SK-N-MC (cell line): ENCODE data around the gene COL5A3.

Experiments
- DNase-seq: peaks from one replicate; pipeline ENCODE4 v3.0.0-alpha.2; 2011; ENCODE audit warnings: low read depth, low spot score
- H3K27ac ChIP-seq: fragments of 200-600 bp; sonication (generic); 2 replicates; pipeline ENCODE4 v1.5.1; 2016; ENCODE audit warnings: mixed run types
- H3K36me3 ChIP-seq: fragments of 200-600 bp; sonication (generic); 2 replicates; pipeline ENCODE4 v1.6.1; 2017; ENCODE audit warnings: antibody characterized with exemption, low read length, mixed read lengths; ENCODE audit not compliant: insufficient read depth
- H3K4me3 ChIP-seq: fragments of 200-600 bp; sonication (generic); 2 replicates; pipeline ENCODE4 v1.5.1; 2016
- H3K9ac ChIP-seq: fragments of 200-600 bp; sonication (generic); 2 replicates; pipeline ENCODE4 v1.8.0; 2017; ENCODE audit warnings: mixed run types, mixed read lengths; ENCODE audit not compliant: insufficient read length
- H3K9me3 ChIP-seq: fragments of 200-600 bp; sonication (generic); 2 replicates; pipeline ENCODE4 v1.6.1; 2017; ENCODE audit warnings: low read depth, mild to moderate bottlenecking, antibody characterized with exemption, low read length, moderate library complexity, mixed read lengths
- EZH2 ChIP-seq: fragments of 200-600 bp; sonication (generic); IDR thresholded peaks from one replicate; pipeline ENCODE4 v1.6.1; 2017; ENCODE audit warnings: antibody characterized with exemption
- FOXP2 ChIP-seq: optimal IDR thresholded peaks from 2 replicates; pipeline ENCODE3; 2011; ENCODE audit warnings: mild to moderate bottlenecking, moderate library complexity; ENCODE audit not compliant: insufficient read depth; ENCODE audit errors: extremely low read length, control extremely low read depth
- POLR2AphosphoS5 ChIP-seq: IDR thresholded peaks from 2 replicates; pipeline ENCODE4 v1.6.1; 2012; ENCODE audit warnings: mild to moderate bottlenecking, low read depth, low read length, borderline replicate concordance

COL5A3 gene

GRCh38 chr19:10018786-10019185, 8.5 kb upstream of the COL5A3 start:
- H3K9ac ChIP-seq: no peak overlapping the region
- H3K9me3 ChIP-seq: no peaks in the 10 kb centered on the region
- no peaks in the 10 kb centered on the region for H3K36me3 ChIP-seq
- H3K27ac ChIP-seq: no peak overlapping the region
- no peak for TF ChIP-seq FOXP2
- TF ChIP-seq EZH2: no peak
- no peak for TF ChIP-seq POLR2AphosphoS5
- no peak for DNase-seq
- H3K4me3 ChIP-seq: no peak overlapping the region

DNA sequence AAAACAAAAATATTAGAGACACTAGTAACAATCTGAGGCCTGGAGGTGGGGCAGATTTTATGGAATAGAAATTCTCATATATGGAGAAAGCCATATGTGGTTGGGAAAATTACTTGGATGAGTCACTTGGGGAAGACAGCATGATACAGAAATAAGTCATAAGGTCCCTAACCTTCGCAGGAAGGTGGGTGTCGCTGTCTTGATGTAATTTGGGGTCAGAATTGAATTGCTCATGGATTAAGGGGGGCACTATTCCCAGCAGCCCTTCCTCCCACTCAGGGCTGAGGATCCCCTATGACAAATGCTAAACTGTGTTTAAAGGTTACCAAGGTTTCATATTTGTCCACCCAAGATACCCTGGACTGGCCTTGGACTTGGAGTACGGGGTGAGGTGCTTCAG, 8.0 kb upstream of the COL5A3 start:
- H3K9me3 ChIP-seq: no peaks in the 10 kb centered on the region
- no peak overlapping the region for H3K9ac ChIP-seq
- H3K36me3 ChIP-seq: no peaks in the 10 kb centered on the region
- DNase-seq: no peak
- TF ChIP-seq FOXP2 (no peak), EZH2 (no peak), POLR2AphosphoS5 (no peak)
- no peak overlapping the region for H3K4me3 ChIP-seq
- no peak overlapping the region for H3K27ac ChIP-seq

- DNase-seq: no peak
- Histone ChIP-seq H3K36me3 (no peaks in the 10 kb centered on the region), H3K9ac (no peak overlapping the region), H3K9me3 (no peaks in the 10 kb centered on the region), H3K27ac (no peak overlapping the region), H3K4me3 (no peak overlapping the region)
- no peak for TF ChIP-seq POLR2AphosphoS5
- TF ChIP-seq FOXP2: no peak
- no peak for TF ChIP-seq EZH2
Observed at GRCh38 chr19:10013834-10014618, 3.7 kb upstream of the COL5A3 start.

DNA sequence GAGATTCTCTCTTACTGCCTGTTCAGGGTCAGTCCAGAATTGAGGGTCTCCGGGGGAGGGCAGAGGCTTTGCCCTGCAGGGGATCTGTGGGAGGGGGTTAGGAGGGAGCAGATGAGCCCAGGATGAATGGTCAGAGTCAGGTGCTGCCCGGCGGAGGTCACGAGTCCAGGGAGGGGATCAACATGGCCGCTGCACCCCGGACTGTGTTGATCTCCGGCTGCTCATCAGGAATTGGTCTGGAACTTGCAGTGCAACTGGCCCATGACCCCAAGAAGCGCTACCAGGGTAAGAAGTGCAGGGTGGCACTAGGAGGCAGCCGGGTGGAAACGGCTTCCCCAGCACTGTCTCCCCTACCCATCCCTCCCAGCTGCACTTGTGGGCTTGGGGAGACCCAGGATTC, 3.0 kb upstream of the COL5A3 start, which contains the start of gene RDH8:
Gene RDH8 (plus strand): TSS at position 168 of the 400 bp plus-strand sequence. CDS start 15 bp downstream, at position 183.
- no peaks in the 10 kb centered on the region for H3K9me3 ChIP-seq
- no peak within 1 kb of the TSS for H3K27ac ChIP-seq
- no peaks in the 10 kb centered on the region for H3K36me3 ChIP-seq
- DNase-seq: no peak
- no peak within 1 kb of the TSS for H3K4me3 ChIP-seq
- TF ChIP-seq POLR2AphosphoS5 (no peak), FOXP2 (no peak), EZH2 (no peak)
- H3K9ac ChIP-seq: no peak within 1 kb of the TSS

DNA sequence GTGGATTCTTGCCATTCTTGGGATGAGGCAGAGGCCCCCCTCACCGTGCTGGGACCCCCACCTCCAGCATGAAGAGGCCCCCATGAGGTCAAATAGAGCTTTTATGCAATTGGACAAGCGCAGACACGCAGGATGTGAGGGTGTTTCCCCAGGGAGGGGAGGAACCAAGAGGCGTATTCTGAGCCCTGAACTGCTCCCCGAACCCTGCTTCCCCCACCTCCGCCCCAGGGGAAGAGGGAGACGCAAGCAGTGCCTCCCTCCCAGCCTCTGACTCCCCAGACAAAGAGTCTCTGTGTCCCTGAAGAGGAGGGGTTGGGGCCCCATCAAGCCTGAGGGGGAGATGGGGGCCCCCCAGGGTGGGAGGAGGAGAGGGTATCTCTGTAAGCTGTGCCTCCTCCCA, 1.7 kb upstream of the COL5A3 start:
- DNase-seq: no peak
- Histone ChIP-seq H3K9ac (no peak overlapping the region), H3K36me3 (no peaks in the 10 kb centered on the region), H3K4me3 (no peak overlapping the region), H3K9me3 (no peaks in the 10 kb centered on the region), H3K27ac (no peak overlapping the region)
- TF ChIP-seq POLR2AphosphoS5: no peak
- no peak for TF ChIP-seq EZH2
- TF ChIP-seq FOXP2: no peak

- no peak for TF ChIP-seq FOXP2
- no peak for TF ChIP-seq EZH2
- TF ChIP-seq POLR2AphosphoS5: no peak
- Histone ChIP-seq H3K9me3 (no peaks in the 10 kb centered on the region), H3K4me3 (no peak overlapping the region), H3K36me3 (no peaks in the 10 kb centered on the region), H3K9ac (no peak overlapping the region), H3K27ac (no peak overlapping the region)
- DNase-seq: no peak
Observed at GRCh38 chr19:10010939-10011338, 635 bp upstream of the COL5A3 start.

- Histone ChIP-seq H3K4me3 (no peak overlapping the region), H3K9me3 (no peaks in the 10 kb centered on the region), H3K9ac (no peak overlapping the region), H3K36me3 (no peaks in the 10 kb centered on the region), H3K27ac (no peak overlapping the region)
- DNase-seq: no peak
- no peak for TF ChIP-seq POLR2AphosphoS5
- no peak for TF ChIP-seq EZH2
Observed at GRCh38 chr19:10009714-10010224, 535 bp downstream of the COL5A3 start.

- no peaks in the 10 kb centered on the region for H3K36me3 ChIP-seq
- H3K9me3 ChIP-seq: no peaks in the 10 kb centered on the region
- TF ChIP-seq FOXP2: no peak
- no peak for TF ChIP-seq POLR2AphosphoS5
- no peak for TF ChIP-seq EZH2
- H3K4me3 ChIP-seq: no peak overlapping the region
- DNase-seq: no peak
- H3K9ac ChIP-seq: no peak overlapping the region
- H3K27ac ChIP-seq: no peak overlapping the region
Observed at GRCh38 chr19:10008184-10008765, 2.0 kb downstream of the COL5A3 start.
